Measurements from ENCODE around the gene PLEKHM3. TPM values are rescaled to one million over a fixed set of nuclear protein-coding genes. Genes with fewer than 3 reads are reported as not detected.
"Not testable (repeated sequence)": the region's sequence is repeated elsewhere in the genome, so short reads cannot be mapped to it uniquely, and the experiment has no call there.

The PLEKHM3 gene
- total and polyA plus RNA-seq, 12 donors = 9.5 to 39.6 (median 21.7) TPM

DNA sequence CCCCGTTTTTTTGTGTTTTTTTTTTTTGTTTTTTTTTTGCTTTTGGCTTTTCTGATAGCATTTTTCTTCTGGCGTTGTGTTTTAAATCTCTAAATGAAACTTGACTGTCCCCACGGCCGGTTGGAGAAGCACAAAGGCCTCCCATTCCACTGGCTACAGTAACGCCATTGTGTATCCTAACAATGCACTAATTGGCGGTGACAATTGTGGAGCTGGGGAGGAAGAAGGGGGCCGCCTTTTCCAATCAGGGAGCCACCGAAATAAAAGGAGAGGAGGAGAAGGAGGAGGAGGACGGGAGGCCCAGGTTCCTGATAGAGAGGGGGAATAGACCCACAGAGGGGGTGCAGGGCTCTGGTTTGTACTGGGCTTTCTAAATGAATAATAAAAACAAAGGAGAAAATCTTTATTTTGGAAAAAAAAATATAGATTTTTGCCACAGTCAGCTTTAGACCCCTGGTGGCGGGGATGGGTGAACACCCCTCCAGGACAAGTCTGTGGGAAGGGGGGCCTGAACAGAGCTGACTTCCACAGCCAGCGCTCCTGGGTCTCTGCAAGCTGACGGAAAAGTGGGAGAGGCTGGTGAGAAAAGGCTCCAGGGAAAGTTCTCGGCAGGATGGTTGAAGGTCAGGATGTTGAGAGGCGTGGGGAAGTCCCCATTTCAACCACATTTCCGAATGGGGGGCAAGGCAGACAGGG is 212.0 kb downstream of the PLEKHM3 start:
- H3K27ac ChIP-seq = no peak overlapping the region

DNA sequence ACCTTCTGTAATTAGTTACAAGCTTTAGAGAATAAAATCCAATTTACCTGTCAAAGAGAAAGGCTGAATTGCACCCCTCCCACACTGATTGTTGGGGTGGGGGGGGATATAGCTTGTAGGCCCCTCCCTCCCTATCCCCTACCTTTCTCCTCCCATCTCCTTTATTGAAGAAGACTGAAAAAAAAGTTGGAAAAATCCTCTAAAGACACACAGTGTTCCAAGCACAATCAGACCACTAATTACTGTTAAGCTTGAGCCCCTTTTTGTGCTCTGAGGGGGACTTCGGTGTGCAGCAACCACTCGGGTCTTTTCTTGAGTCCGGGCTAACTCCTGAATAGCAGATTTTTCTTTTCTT is 212.6 kb downstream of the PLEKHM3 start:
- Histone ChIP-seq H3K27me3 (no peaks in the 10 kb centered on the region), H3K4me1 (replicated peaks in 1 of 2) (no peaks in the 10 kb centered on the region), H3K9me3 (replicated peaks in 1 of 3) (no peaks in the 10 kb centered on the region), H3K27ac (no peak overlapping the region), H3K4me3 (no peak overlapping the region), H3K36me3 (replicated peaks in 1 of 2) (no peaks in the 10 kb centered on the region)
- DNase-seq = no peak
- WGBS, 4 donors = 78 to 93% (median 91%) methylated on average over 3 of the region's 3 CpGs
- intact Hi-C loops (cut with DNase I) = no loop called here
- no peak for TF ChIP-seq POLR2A (IDR thresholded peaks at IDR 0.05)
- TF ChIP-seq, protein P1, sequence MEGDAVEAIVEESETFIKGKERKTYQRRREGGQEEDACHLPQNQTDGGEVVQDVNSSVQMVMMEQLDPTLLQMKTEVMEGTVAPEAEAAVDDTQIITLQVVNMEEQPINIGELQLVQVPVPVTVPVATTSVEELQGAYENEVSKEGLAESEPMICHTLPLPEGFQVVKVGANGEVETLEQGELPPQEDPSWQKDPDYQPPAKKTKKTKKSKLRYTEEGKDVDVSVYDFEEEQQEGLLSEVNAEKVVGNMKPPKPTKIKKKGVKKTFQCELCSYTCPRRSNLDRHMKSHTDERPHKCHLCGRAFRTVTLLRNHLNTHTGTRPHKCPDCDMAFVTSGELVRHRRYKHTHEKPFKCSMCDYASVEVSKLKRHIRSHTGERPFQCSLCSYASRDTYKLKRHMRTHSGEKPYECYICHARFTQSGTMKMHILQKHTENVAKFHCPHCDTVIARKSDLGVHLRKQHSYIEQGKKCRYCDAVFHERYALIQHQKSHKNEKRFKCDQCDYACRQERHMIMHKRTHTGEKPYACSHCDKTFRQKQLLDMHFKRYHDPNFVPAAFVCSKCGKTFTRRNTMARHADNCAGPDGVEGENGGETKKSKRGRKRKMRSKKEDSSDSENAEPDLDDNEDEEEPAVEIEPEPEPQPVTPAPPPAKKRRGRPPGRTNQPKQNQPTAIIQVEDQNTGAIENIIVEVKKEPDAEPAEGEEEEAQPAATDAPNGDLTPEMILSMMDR (IDR thresholded peaks at IDR 0.05) = no peak

More for the DNA sequence above, 212.0 kb downstream of the PLEKHM3 start:
- no peaks in the 10 kb centered on the region for H3K36me3 ChIP-seq (replicated peaks in 1 of 2)
- no peak overlapping the region for H3K4me3 ChIP-seq
- intact Hi-C loops (cut with DNase I) = no loop called here
- H3K4me1 ChIP-seq (replicated peaks in 1 of 2) = no peaks in the 10 kb centered on the region
- no peak for TF ChIP-seq POLR2A (IDR thresholded peaks at IDR 0.05)
- TF ChIP-seq, protein P1 (IDR thresholded peaks at IDR 0.05) = no peak
- WGBS, 4 donors = 83 to 85% (median 83%) methylated on average over 15 of the region's 15 CpGs
- no peak for DNase-seq
- no peaks in the 10 kb centered on the region for H3K27me3 ChIP-seq
- no peaks in the 10 kb centered on the region for H3K9me3 ChIP-seq (replicated peaks in 1 of 3)

DNA sequence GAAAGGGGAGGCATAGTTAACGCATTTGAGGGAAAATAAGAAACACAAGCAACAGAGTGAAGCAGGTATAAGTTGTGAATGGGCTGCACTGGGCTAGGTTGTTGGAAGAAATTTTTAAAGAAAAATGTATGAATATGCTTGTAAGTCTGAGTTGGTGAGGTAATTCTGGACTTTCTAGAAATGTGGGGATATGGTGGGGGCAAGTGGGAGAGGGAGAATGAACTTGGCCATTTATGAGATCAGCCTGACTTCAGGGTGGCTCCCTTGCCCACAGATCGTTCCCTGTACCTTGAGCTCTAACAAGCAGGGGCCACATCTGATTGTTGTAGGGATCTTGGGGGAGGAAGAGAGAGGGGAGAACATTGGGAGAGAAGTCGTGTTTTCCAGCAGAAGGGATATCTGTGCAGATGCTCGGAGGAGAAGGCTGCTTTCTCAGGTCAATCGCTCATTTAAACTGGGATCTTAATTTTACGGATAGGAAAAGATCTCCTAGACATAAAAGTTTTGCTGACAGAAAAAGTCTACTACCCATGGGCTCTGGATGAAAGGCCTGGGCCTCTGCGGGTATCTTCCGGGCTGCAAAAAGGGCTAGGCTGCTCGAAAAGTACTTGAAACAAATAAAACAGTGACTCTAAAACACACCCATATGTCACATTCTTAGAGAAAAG is 213.1 kb downstream of the PLEKHM3 start:
- intact Hi-C loops (cut with DNase I) = no loop called here
- no peaks in the 10 kb centered on the region for H3K9me3 ChIP-seq (replicated peaks in 1 of 3)
- no peak overlapping the region for H3K27ac ChIP-seq
- TF ChIP-seq POLR2A (IDR thresholded peaks at IDR 0.05) = no peak
- TF ChIP-seq, protein P1 (IDR thresholded peaks at IDR 0.05) = no peak
- no peak for DNase-seq
- WGBS, 4 donors = 90 to 93% (median 92%) methylated on average over 9 of the region's 9 CpGs
- no peaks in the 10 kb centered on the region for H3K4me1 ChIP-seq (replicated peaks in 1 of 2)
- no peaks in the 10 kb centered on the region for H3K27me3 ChIP-seq
- no peak overlapping the region for H3K4me3 ChIP-seq
- H3K36me3 ChIP-seq (replicated peaks in 1 of 2) = no peaks in the 10 kb centered on the region

DNA sequence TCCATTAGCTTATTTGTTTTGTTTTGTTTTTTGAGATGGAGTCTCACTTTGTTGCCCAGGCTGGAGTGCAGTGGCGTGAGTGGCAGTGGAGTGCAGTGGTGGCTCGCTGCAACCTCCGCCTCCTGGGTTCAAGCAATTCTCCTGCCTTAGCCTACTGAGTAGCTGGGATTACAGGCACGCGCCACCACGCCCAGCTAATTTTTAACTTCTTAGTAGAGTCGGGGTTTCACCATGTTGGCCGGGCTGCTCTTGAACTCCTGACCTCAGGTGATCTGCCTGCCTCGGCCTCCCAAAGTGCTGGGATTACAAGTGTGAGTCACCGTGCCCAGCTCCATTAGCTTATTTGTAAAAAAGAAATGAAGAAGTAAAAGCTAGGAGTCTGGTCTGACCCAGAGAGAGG is 213.7 kb downstream of the PLEKHM3 start:
- intact Hi-C loops (cut with DNase I); H3K4me1 ChIP-seq (replicated peaks in 1 of 2); H3K27ac ChIP-seq; DNase-seq; H3K27me3 ChIP-seq; H3K36me3 ChIP-seq (replicated peaks in 1 of 2); H3K9me3 ChIP-seq (replicated peaks in 1 of 3); H3K4me3 ChIP-seq: not testable (repeated sequence)
- WGBS, 4 donors = 86 to 94% (median 90%) methylated on average over 10 of the region's 10 CpGs

All from adrenal gland (tissue), 12 donors.